Sigmoid colon (tissue), 7 donors: ENCODE results near the gene SIRT2. TPM values are rescaled to one million over a fixed set of nuclear protein-coding genes. Genes with fewer than 3 reads are reported as not detected.

Experiments used
- DNase-seq: peaks from one replicate; pipeline ENCODE4 v3.0.0-alpha.2; 2019
- H3K27ac ChIP-seq, 4 donors: fragments of 200-600 bp; sonication (generic); one replicate each; pipeline ENCODE4 v1.5.1; 2016 to 2019; ENCODE audit warnings: mild to moderate bottlenecking in 1 of 4
- H3K27me3 ChIP-seq, 3 donors: fragments of 200-600 bp; sonication (generic); one replicate each; pipeline ENCODE4 v1.5.1; 2019; ENCODE audit warnings: mild to moderate bottlenecking in 1 of 3
- H3K36me3 ChIP-seq, 4 donors: fragments of 200-600 bp; sonication (generic); one replicate each; pipeline ENCODE4 v1.5.1; 2016 to 2019
- H3K4me1 ChIP-seq, 4 donors: fragments of 200-600 bp; sonication (generic); one replicate each; pipeline ENCODE4 v1.5.1; 2017 to 2019
- H3K4me3 ChIP-seq, 4 donors: fragments of 200-600 bp; sonication (generic); one replicate each; pipeline ENCODE4 v1.5.1; 2017 to 2019; ENCODE audit warnings: mild to moderate bottlenecking in 2 of 4, moderate library complexity in 1 of 4
- H3K9me3 ChIP-seq, 4 donors: fragments of 200-600 bp in 3 of 4; sonication (generic) in 3 of 4; one replicate each; pipeline versions ENCODE4 v1.5.1 to v1.6.1; 2013 to 2019
- EP300 ChIP-seq, 4 donors: sonication (generic); formaldehyde crosslinking; IDR thresholded peaks; one replicate each; pipeline ENCODE4 v1.6.1; 2017; ENCODE audit warnings: antibody characterized with exemption in 4 of 4
- POLR2A ChIP-seq, 2 donors: fragments of 450-650 bp; IDR thresholded peaks; one replicate each; pipeline ENCODE4 v1.6.1; 2016; ENCODE audit warnings: antibody characterized with exemption in 2 of 2, mild to moderate bottlenecking in 2 of 2, moderate library complexity in 2 of 2
- POLR2AphosphoS5 ChIP-seq, 4 donors: sonication (generic); formaldehyde crosslinking; IDR thresholded peaks; one replicate each; pipeline ENCODE4 v1.6.1; 2017; ENCODE audit warnings: antibody characterized with exemption in 4 of 4
- WGBS, 2 donors: extraction: QIAGEN DNeasy Blood & Tissue Kit; methylation state at CpG; one replicate each; pipeline ENCODE4 v1.1.7; 2013; 5-methylcytosine and 5-hydroxymethylcytosine counted together
- intact Hi-C: fragments of 100-400 bp; cut with DNase I; formaldehyde crosslinking; loops from one replicate; pipeline ENCODE4 v1.15.1; 2023
- polyA plus RNA-seq, 3 donors: library from polyadenylated mRNA; stranded (reverse); fragments of 200-250 nt; gene quantifications; one replicate each; pipeline ENCODE4 v1.2.3, GENCODE V29; 2013
- total RNA-seq, 4 donors: library from RNA; depleted of rRNA; stranded (reverse); fragments of >200 nt; gene quantifications; one replicate each; pipeline ENCODE4 v1.1.0, GENCODE V29; 2016
- TF ChIP-seq, protein P1 (sequence below), 4 experiments: fragments of 450-650 bp in 3 of 4; fragments of 200-600 bp in 1 of 4; IDR thresholded peaks; one replicate each; pipeline ENCODE4 v1.5.1; 2016 to 2019; ENCODE audit warnings: antibody characterized with exemption in 4 of 4, mild to moderate bottlenecking in 3 of 4, moderate library complexity in 2 of 4
- donor health status: healthy with polysubstance abuse.
- donor health status: Bipolar disorder and iron deficiency.
- donor health status: healthy.

SIRT2 gene
- total and polyA plus RNA-seq, 7 donors, result 36.2 to 92.7 (median 65.5) TPM

DNA sequence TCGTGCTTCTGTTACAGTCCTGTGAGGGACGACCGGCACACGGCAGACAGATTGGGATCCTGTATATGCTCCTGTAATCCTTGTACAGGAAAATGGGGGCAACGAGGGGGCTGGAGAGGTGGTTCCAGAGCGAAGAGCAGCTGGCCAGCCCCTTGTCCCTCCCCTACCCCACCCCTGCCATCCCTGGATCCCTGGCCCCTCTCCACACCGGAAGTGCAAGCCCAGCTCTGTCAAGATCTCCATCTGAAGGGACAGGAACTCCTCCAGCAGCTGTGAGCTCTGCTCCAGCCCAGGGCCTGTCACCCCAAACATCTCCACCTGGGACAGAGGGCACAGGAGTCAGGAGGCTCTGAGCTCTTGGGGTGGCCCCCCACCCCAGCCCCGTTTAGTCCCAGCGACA lies 18.1 kb upstream of the SIRT2 start:
- H3K9me3 ChIP-seq, result no peaks in the 10 kb centered on the region
- no peak overlapping the region for H3K4me3 ChIP-seq
- no peak for DNase-seq
- peaks cover 0 to 2% (median 0%) of the 10 kb centered on the region in 3 donors for H3K27me3 ChIP-seq
- TF ChIP-seq POLR2A (IDR thresholded peaks at IDR 0.05), result no peak
- TF ChIP-seq EP300 (IDR thresholded peaks at IDR 0.05), result no peak
- TF ChIP-seq, protein P1, sequence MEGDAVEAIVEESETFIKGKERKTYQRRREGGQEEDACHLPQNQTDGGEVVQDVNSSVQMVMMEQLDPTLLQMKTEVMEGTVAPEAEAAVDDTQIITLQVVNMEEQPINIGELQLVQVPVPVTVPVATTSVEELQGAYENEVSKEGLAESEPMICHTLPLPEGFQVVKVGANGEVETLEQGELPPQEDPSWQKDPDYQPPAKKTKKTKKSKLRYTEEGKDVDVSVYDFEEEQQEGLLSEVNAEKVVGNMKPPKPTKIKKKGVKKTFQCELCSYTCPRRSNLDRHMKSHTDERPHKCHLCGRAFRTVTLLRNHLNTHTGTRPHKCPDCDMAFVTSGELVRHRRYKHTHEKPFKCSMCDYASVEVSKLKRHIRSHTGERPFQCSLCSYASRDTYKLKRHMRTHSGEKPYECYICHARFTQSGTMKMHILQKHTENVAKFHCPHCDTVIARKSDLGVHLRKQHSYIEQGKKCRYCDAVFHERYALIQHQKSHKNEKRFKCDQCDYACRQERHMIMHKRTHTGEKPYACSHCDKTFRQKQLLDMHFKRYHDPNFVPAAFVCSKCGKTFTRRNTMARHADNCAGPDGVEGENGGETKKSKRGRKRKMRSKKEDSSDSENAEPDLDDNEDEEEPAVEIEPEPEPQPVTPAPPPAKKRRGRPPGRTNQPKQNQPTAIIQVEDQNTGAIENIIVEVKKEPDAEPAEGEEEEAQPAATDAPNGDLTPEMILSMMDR (IDR thresholded peaks at IDR 0.05), result no peak
- no peak for TF ChIP-seq POLR2AphosphoS5 (IDR thresholded peaks at IDR 0.05)
- peaks cover 0 to 12% (median 0%) of the 10 kb centered on the region in 4 donors for H3K36me3 ChIP-seq
- 85 to 92% methylated on average over 9 of the region's 9 CpGs for WGBS, 2 donors
- intact Hi-C loops, result no loop called here
- no peaks in the 10 kb centered on the region for H3K4me1 ChIP-seq
- H3K27ac ChIP-seq, result no peak overlapping the region

DNA sequence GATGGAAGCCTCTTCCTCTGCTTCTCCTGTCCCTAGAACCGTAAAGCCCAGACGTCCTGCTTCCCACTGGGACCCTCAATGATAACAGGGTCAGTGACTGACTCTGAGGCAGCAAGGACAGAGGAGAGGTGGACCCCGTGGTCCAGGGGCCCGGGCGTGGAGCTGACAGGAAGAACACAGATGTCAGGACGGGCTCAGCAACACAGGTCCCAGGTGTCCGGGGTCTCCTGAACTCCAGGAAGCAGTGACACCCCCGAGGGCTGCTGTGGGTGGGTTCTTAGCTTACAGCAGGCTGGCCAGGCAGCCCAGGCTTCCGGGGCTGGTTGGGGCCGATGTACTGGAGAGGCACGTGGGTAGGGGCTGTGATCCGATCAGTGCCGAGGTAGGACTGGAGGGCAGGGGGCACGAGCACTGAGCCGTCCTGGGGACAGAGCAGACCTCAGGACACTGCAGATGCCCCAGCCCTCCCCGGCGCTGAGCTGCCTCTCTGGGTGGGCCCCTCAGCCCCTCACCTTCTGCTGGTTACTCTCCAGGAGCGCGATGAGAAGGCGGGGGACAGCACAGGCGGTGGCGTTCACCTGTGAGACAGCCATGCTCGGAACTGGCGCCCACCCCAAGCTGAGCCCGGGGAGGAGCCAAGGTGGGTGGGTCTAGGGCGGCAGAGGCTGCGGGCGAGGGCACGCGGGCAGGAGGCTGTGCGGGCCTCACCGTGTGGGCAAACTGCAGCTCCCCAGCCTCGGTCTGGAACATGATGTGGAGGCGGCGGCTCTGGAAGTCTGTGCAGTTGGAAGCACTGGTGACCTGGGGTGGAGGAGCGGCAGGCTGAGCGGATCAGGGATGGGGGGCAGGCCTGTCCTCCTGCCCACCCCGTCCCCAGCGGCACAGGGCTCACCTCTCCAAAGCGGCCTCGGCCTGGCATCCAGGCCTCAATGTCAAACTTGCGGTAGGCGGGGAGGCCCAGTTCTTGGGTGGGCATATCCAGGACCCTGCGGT lies 16.2 kb upstream of the SIRT2 start:
- DNase-seq, result no peak
- Histone ChIP-seq H3K27ac (no peak overlapping the region), H3K36me3 (no peaks in the 10 kb centered on the region), H3K27me3 (peaks cover 0 to 21% (median 13%) of the 10 kb centered on the region in 3 donors), H3K4me3 (no peak overlapping the region), H3K4me1 (no peaks in the 10 kb centered on the region), H3K9me3 (no peaks in the 10 kb centered on the region)
- TF ChIP-seq POLR2AphosphoS5 (IDR thresholded peaks at IDR 0.05) (no peak), EP300 (IDR thresholded peaks at IDR 0.05) (no peak), POLR2A (IDR thresholded peaks at IDR 0.05) (no peak)
- TF ChIP-seq, protein P1 (IDR thresholded peaks at IDR 0.05), result no peak
- WGBS, 2 donors, result 92 to 94% methylated on average over 44 of the region's 44 CpGs
- intact Hi-C loops, result no loop called here

DNA sequence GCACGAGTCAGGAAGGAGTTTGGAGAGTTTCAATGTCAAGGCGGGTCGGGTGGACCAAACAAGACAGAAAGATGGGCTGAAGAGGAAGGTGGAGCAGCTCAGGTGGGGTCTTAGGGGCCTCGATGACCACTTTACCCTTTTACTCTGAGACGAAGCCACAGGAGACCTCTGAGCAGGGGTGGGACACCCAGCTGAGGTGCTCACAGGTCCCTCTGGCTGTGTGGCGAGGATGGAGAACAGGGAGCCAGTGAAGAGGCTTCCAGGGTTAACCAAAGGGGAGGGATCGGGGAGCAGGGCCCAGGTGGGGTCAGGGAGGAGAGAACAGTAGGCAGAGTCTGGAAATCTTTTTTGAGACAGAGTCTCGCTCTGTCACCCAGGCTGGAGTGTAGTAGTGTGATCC lies 14.5 kb upstream of the SIRT2 start:
- Histone ChIP-seq H3K27ac (no peak overlapping the region), H3K4me1 (no peaks in the 10 kb centered on the region), H3K36me3 (no peaks in the 10 kb centered on the region), H3K27me3 (peaks cover 0 to 25% (median 13%) of the 10 kb centered on the region in 3 donors), H3K9me3 (no peaks in the 10 kb centered on the region), H3K4me3 (no peak overlapping the region)
- TF ChIP-seq, protein P1 (IDR thresholded peaks at IDR 0.05), result no peak
- TF ChIP-seq EP300 (IDR thresholded peaks at IDR 0.05), result no peak
- TF ChIP-seq POLR2AphosphoS5 (IDR thresholded peaks at IDR 0.05), result no peak
- no peak for TF ChIP-seq POLR2A (IDR thresholded peaks at IDR 0.05)
- intact Hi-C loops, result no loop called here
- no peak for DNase-seq
- WGBS, 2 donors, result 94% methylated on average over 8 of the region's 8 CpGs

DNA sequence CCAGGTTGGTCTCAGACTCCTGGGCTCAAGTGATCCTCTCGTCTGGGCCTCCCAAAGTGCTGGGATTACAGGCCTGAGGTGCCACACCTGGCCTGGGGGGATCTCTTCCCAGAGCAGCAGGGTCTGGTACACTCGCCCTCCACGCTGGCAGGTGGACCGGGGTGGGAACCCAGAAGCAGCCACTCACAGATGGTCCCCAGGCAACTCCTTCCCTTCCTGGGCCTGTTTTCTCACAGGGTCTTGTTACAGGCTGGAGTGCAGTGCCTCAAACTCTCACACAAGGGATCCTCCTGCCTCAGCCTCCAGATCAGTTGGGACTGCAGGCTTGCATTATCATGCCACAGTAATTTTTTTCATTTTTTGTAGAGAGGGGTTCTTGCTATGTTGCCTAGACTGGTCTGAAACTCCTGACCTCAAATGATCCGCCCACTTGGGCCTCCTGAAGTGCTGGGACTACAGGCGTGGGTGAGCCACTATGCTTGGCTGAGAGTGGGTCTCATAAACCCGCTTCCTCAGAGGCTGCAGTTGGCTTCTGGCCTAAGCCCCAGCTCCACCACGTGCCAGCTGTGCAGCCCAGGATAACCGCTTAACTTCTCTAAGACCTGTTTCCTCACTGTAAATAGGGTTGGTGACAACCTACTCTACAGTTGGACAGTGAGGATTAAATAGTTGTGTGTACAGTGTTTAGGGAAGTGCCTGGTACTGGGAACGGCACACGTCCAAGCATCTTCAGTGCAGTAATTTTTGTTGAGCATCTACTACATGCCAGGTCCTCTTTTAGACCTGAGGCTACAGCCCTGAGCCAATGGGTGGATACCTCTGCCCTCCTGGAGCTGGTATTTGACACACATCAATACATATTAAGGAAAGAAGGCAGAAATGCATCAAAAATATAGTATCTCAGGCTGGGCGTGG lies 13.4 kb upstream of the SIRT2 start:
- WGBS, 2 donors, result 74 to 78% methylated on average over 12 of the region's 12 CpGs
- no peak for DNase-seq
- intact Hi-C loops, result no loop called here

More for the DNA sequence above, 13.4 kb upstream of the SIRT2 start:
- Histone ChIP-seq H3K27ac (no peak overlapping the region), H3K4me3 (no peak overlapping the region), H3K27me3 (peaks cover 0 to 25% (median 13%) of the 10 kb centered on the region in 3 donors), H3K36me3 (peaks cover 0 to 3% (median 2%) of the 10 kb centered on the region in 4 donors), H3K9me3 (no peaks in the 10 kb centered on the region), H3K4me1 (no peaks in the 10 kb centered on the region)
- TF ChIP-seq POLR2AphosphoS5 (IDR thresholded peaks at IDR 0.05) (no peak), EP300 (IDR thresholded peaks at IDR 0.05) (no peak), POLR2A (IDR thresholded peaks at IDR 0.05) (no peak)
- TF ChIP-seq, protein P1 (IDR thresholded peaks at IDR 0.05), result no peak
